ENCODE results near the gene COLEC12.

DNA sequence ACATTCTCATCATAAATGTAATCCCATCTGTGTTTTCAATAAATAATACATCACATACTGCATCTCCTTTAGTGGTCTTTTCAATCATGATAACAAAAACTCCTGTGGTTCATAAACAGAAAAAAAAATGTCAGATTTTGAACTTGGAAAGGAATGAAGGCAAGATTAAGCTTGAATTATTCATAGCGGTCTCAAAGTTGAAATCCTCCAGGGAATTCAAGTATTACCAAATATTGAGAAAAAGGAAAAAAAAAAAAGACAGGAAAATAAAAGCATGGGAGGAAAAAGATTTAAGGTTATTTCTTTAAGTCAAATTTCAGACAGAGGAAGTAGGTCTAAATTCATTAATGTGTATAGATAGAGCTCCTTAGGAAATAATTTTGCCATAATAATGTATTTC is 92.1 kb downstream of the COLEC12 start:
- TF ChIP-seq, protein P1, sequence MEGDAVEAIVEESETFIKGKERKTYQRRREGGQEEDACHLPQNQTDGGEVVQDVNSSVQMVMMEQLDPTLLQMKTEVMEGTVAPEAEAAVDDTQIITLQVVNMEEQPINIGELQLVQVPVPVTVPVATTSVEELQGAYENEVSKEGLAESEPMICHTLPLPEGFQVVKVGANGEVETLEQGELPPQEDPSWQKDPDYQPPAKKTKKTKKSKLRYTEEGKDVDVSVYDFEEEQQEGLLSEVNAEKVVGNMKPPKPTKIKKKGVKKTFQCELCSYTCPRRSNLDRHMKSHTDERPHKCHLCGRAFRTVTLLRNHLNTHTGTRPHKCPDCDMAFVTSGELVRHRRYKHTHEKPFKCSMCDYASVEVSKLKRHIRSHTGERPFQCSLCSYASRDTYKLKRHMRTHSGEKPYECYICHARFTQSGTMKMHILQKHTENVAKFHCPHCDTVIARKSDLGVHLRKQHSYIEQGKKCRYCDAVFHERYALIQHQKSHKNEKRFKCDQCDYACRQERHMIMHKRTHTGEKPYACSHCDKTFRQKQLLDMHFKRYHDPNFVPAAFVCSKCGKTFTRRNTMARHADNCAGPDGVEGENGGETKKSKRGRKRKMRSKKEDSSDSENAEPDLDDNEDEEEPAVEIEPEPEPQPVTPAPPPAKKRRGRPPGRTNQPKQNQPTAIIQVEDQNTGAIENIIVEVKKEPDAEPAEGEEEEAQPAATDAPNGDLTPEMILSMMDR (IDR thresholded peaks at IDR 0.05; ENCODE audit: insufficient read depth, low read depth, low read length): no peak
- no peak for TF ChIP-seq EZH2 (IDR thresholded peaks at IDR 0.05; ENCODE audit: insufficient read depth, low read length)
